Adipose tissue (tissue), 3 donors: ENCODE measurements around the gene KRTAP5-8. TPM values are rescaled to one million over a fixed set of nuclear protein-coding genes. Genes with fewer than 3 reads are reported as not detected.
"Not testable (repeated sequence)": the region's sequence is repeated elsewhere in the genome, so short reads cannot be mapped to it uniquely, and the experiment has no call there.

Experiments used
- H3K27ac ChIP-seq: one replicate; pipeline ENCODE4 v1.5.1; 2013; ENCODE audit warnings: low read depth, low read length
- WGBS, 3 donors: extraction: QIAGEN DNeasy Blood & Tissue Kit; methylation state at CpG; one replicate each; pipeline ENCODE4 v1.1.7; 2013; 5-methylcytosine and 5-hydroxymethylcytosine counted together
- polyA plus RNA-seq, 3 donors: library from polyadenylated mRNA; stranded (reverse); fragments of 200-250 nt; gene quantifications; one replicate each; pipeline ENCODE4 v1.2.3, GENCODE V29; 2013
- donor health status: healthy with polysubstance abuse.
- donor health status: Bipolar disorder and iron deficiency.
- donor health status: healthy.

The KRTAP5-8 gene
- polyA plus RNA-seq, 3 donors, result not detected

DNA sequence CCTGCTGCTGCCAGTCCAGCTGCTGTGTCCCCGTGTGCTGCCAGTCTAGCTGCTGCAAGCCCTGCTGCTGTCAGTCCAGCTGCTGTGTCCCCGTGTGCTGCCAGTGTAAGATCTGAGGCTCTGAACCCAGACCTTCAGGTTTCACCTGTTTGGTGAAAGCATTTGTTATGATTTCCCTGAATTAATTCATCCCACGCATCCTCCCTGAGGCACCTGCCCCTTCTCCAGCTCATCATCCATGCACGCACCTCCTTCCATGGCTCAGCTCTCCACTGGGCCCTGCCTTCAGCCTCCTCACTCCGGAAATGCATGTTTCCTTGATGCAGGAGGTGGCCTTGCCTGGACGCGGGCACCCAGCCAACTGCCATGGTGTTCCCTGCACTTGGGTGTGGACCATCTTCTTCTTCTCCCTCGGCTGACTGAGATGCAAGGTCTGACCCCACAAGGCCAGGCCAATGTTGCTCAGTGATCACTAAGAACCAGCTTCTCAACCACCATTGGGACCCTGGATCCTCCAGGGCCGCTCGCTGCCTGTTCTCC is 28.3 kb downstream of the KRTAP5-8 start:
- WGBS, 3 donors, result 67 to 81% (median 68%) methylated on average over 10 of the region's 10 CpGs
- no peak overlapping the region for H3K27ac ChIP-seq

DNA sequence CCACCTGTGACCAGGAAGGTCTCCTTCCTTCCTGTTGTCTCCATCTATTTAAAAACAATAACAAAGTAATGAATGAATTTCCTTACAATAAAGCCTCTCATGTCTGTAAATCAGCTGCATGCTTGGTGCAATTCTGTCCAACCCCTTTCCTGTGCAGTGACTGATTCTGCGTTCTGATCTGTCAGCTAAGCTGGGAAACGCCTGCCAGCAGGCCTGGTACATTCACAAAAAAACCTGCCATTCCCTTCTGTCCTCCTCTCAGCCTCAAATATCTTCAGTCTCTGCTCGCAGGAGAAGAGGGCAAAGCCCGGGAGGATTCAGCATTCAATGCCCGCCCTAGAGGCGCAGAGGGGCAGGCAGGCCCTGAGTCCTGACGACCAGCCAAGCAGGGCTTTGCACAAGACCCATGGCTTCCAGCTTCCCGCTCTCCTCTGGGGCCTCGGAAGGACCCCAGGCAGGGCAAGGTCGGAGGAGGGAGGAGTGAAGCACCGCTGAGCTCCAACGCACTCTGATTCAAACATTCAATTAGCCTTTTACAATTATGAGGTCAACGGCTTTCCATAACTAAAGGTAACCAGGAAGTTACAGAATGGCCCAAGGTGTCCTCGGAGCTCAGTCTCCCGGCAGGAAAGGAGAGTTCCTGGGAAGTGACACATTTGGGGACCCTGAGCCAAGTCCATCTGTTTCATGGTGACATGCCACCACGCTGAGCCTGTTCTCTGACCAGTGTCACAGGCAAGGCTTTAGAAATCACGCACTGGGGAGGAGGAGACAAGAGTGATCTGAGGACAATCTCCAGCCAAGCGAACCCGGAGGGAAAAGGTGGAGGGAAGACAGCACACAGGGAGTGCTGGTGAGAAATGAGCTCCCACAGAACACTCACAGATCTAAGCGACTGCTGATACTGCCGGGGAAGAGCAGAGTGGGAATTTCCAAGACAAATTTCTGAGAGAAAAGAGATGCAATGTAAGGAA is 29.1 kb downstream of the KRTAP5-8 start:
- not testable (repeated sequence) for H3K27ac ChIP-seq
- WGBS, 3 donors, result 45 to 75% (median 58%) methylated on average over 18 to 19 of the region's 21 CpGs

DNA sequence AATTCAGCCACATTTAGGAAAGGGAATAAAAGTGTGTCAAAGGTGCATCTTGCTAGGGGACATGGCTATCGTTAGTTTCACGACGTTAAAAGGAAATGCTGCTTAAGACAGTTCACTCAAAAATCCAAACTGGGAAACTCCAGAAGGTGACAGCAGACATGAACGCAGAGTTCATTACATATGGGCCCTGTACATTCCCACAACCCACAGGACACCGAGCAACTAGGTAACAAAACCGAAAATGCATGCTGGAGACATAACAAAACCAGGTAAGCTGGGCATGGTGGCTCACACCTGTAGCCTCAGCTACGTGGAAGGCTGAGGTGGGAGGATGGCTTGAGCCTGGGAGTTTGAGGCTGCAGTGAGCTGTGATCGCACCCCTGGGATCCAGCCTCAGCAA is 29.8 kb downstream of the KRTAP5-8 start:
- WGBS, 3 donors, result 69 to 82% (median 73%) methylated on average over 8 of the region's 8 CpGs
- H3K27ac ChIP-seq, result not testable (repeated sequence)

DNA sequence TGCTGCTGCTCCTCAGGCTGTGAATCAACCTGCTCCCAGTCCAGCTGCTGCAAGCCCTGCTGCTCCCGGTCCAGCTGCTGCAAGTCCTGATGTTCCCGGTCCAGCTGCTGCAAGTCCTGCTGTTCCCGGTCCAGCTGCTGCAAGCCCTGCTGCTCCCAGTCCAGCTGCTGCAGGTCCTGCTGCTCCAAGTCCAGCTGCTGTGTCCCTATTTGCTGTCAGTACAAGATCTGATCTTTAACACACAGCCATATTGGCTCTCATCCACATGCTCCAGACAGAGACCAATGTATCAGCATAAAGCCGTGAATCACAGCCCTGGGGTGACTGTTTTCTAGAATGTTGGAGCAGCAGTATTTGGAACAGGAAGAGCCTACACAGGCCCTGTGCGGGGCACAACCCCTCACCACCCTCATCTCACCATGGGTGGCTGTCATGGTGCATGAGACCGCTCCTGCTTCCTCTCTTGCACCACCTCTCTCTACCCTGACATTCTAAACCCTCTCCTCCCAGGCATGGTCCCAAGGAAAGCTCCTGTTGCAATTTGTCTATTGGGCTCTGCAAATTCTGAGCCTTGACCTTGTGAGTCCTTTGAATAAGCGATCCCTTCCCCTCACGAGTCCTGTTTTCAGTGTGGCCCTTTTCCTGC is 31.0 kb downstream of the KRTAP5-8 start:
- no peak overlapping the region for H3K27ac ChIP-seq
- WGBS, 3 donors, result 47 to 65% (median 60%) methylated on average over 8 of the region's 8 CpGs

DNA sequence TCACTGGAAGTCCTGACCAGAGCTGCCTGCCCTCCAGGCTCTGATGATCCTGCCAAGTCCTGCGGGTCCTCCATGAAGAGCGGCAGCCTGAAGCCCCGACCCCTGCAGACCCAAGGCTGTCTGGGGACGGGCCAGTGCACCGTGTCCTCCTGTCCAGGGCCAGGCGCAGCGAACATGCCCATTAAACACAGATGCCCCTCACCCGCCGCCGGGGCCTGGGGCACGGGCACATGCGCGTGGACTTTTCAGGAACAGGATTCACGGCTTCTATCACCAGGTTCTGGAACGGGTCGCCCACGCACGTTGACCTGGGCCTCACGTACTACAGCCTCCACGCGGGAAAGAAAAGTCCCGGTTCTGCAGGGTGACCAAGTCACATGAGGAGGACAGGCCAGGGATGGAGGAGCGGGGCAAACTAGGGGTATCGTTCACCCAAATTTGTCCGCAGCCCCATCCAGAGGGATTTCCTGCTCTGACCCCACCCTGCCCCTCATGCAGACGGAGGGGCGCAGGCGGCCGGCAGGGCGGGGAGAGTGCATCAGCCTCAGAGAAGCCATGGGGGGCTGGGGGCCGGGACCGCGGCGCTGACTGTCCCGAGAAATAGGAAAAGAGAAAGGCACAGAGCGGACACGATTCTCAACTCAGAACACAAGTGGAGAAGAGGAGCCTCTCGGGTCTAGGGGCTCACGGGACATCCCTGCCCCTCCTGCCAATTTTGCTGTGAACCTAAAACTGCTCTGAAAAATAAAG is 33.5 kb downstream of the KRTAP5-8 start:
- not testable (repeated sequence) for H3K27ac ChIP-seq
- WGBS, 3 donors, result 82 to 87% (median 86%) methylated on average over 34 to 36 of the region's 39 CpGs

DNA sequence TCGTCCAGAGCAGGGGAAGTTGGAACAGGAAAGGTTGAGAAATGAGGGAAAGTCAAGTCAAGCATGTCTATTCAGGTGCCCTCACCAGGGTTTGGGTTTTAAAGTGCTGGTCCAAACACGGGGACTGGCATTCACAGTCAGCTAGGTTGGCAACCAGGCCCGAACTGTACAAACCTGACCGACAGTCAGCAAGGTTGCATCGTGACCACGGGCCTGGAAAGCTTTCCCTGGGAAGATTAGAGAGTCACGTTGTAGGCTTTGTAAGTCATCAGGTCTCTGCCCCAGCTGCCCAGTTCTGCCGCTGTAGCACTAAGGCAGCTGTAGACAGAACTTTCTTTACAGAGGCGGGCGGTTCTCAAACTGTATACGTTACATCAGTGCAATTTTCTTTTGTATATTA is 35.0 kb downstream of the KRTAP5-8 start:
- WGBS, 3 donors, result 85 to 87% (median 85%) methylated on average over 11 of the region's 11 CpGs
- no peak overlapping the region for H3K27ac ChIP-seq

DNA sequence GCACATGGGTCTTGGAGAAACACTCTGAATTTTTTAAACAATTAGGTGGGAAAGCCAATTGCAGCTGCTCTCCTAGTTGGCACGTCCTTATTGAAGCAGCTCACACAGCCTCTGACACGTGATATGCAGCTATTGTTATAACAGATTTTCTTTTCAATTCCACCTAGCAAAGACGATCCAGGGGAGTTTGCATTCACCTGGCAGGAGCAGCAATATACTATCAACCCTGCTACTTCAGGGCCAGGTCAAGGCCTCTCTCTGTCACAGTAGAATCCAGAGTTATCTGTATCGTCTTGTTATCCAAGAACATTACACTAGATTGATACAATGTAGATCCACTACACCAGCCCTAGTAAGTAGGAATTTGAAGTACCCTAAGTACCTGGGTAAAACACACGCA is 36.6 kb downstream of the KRTAP5-8 start:
- WGBS, 3 donors, result 70 to 86% (median 83%) methylated on average over 5 of the region's 5 CpGs

DNA sequence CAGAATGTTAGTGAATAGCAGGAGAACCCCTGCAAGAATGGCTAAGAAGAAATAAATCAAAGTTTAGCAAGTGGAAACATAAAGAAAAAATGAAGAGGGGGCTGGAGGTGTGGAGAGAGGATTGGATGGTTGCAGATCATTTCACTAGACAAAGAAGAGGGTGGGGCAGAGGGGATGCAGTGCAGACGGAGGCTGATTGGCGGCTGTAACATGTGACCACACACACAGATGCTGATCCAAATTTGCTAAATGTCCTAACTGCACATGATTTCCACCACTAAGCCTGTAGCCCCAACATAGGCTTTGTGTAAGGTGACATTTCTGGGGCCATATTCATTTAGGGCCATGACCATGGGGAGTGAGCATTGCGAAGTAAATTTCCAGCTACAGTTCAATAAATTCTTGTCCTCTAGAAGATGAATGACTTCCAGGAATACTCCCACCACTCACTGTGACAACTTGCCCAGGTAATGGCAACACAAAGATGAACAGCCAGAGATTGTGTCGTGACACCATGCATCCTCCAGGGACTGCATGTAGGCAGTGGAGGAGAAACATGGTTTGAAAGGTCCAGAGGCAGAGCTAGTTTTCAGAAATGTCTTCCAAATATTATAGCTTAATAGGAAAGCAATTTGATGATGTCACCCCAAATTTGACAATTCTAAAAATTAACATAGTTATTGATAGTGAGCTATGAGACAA is 38.0 kb downstream of the KRTAP5-8 start:
- 81 to 84% (median 83%) methylated on average over 4 of the region's 4 CpGs for WGBS, 3 donors

More for the DNA sequence above, 36.6 kb downstream of the KRTAP5-8 start:
- no peak overlapping the region for H3K27ac ChIP-seq

DNA sequence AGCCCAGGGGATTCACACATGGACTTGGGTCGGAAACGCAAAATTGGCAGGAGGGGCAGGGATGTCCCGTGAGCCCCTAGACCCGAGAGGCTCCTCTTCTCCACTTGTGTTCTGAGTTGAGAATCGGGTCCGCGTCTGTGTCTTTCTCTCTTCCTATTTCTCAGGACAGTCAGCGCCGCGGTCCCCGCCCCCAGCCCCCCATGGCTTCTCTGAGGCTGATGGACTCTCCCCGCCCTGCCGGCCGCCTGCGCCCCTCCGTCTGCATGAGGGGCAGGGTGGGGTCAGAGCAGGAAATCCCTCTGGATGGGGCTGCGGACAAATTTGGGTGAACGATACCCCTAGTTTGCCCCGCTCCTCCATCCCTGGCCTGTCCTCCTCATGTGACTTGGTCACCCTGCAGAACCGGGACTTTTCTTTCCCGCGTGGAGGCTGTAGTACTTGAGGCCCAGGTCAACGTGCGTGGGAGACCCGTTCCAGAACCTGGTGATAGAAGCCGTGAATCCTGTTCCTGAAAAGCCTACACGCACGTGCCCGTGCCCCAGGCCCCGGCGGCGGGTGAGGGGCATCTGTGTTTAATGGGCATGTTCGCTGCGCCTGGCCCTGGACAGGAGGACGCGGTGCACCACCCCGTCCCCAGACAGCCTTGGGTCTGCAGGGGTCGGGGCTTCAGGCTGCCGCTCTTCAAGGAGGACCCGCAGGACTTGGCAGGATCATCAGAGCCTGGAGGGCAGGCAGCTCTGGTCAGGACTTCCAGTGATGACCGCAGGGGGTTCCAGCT is 39.1 kb downstream of the KRTAP5-8 start:
- WGBS, 3 donors, result 86 to 91% (median 91%) methylated on average over 36 to 38 of the region's 41 CpGs
- H3K27ac ChIP-seq, result not testable (repeated sequence)

More for the DNA sequence above, 38.0 kb downstream of the KRTAP5-8 start:
- H3K27ac ChIP-seq, result no peak overlapping the region

DNA sequence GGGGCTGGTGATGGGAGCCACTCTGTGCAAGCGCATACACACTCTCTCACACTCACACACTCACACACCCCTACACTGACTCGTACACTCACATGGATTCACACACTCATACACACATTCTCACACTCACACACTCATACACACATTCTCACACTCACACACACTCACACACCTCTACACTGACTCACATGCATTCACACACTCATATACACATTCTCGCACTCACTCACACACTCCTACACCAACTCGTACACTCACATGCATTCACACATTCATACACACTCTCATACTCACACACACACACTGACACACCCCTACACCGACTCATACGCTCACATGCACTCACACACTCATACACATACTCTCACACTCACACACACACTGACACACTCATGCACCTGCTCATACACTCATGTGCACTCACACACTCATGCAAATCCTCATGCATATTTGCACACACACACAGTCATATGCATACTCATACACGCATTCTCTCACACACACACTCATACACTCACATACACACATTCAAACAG is 39.7 kb downstream of the KRTAP5-8 start:
- H3K27ac ChIP-seq, result no peak overlapping the region
- 92 to 93% (median 92%) methylated on average over 7 of the region's 7 CpGs for WGBS, 3 donors

DNA sequence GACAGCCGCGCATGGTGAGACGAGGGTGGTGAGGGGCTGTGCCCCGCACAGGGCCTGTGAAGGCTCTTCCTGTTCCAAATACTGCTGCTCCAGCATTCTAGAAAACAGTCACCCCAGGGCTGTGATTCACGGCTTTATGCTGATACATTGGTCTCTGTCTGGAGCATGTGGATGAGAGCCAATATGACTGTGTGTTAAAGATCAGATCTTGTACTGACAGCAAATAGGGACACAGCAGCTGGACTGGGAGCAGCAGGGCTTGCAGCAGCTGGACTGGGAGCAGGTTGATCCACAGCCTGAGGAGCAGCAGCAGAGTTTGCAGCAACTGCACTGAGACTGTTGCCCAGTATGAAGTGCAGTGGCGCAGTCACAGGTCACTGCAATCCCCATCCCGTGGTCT is 41.7 kb downstream of the KRTAP5-8 start:
- 66 to 71% (median 70%) methylated on average over 7 of the region's 7 CpGs for WGBS, 3 donors
- H3K27ac ChIP-seq, result not testable (repeated sequence)

DNA sequence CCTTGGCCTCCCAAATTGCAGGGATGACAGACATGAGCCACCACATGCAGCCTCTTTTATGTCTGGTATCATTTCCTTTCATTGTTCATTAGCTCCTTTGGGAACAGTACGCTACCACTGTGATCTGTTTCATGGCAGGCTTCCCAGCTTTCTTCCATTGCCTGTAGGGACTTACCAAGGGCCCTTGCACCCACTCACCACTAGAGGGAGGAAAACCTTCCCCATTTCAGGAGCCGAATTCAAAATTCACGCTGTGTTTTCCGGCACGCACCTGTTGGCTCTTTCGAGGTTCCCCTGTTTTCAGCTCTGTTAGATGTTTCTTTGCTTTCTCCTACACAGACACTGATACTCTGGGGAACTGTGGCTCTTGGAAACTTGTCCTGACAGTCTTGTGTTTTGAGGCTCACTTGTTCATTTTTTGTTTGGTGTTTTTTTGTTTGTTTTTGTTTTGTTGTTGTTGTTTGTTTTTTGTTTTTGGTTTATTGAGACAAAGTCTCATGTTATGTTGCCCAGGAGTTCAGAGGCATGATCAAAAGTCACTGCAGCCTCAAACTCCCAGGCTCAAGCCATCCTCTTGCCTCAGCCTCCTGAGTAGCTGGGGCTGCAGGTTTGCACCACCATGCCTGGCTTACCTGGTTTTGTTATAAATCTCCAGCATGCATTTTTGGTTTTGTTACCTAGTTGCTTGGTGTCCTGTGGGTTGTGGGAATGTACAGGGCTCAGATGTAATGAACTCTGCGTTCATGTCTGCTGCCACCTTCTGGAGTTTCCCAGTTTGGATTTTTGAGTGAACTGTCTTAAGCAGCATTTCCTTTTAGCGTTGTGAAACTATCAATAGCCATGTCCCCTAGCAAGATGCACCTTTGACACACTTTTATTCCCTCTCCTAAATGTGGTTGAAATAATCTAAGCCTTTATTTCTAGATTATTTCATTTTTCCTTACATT is 42.5 kb downstream of the KRTAP5-8 start:
- 3 to 7% (median 6%) methylated on average over 8 of the region's 8 CpGs for WGBS, 3 donors
- no peak overlapping the region for H3K27ac ChIP-seq

DNA sequence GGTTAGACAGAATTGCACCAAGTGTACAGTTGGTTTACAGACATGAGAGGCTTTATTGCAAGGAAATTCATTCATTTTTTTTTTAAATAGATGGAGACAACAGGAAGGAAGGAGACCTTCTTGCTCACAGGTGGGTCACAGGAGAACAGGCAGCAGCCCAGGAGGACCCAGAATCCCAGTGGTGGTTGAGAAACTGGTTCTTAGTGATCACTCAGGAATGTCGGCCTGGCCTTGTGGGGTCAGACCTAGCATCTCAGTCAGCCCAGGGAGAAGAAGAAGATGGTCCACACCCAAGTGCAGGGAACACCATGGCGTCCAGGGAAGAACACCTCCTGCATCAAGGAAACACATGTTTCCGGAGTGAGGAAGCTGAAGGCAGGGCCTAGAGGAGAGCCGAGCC is 44.0 kb downstream of the KRTAP5-8 start:
- WGBS, 3 donors, result 56 to 82% (median 71%) methylated on average over 4 of the region's 4 CpGs
- H3K27ac ChIP-seq, result no peak overlapping the region

DNA sequence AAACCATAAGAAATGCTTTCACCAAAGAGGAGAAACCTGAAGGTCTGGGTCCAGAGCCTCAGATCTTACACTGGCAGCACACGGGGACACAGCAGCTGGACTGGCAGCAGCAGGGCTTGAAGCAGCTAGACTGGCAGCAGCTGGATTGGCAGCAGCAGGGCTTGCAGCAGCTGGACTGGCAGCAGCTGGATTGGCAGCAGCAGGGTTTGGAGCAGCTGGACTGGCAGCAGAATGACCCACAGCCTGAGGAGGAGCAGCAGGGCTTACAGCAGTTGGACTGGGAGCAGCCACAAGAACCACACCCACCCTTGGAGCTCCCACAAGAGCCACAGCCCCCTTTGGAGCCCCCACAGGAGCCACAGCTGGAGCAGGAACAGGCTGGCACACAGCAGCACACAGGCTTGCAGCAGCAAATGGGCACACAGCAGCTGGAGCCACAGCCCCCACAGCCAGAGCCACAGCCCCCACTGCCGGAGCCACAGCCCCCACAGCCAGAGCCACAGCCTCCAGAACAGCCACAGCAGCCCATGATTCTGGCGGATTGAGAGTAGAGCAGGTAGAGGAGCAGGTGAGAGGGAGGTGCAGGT is 44.6 kb downstream of the KRTAP5-8 start, which contains the start of gene KRTAP5-11:
Gene KRTAP5-11, minus strand, starts transcription at position 567 of the 587 bp plus-strand sequence. Its CDS starts 38 bp downstream, at position 529.
- WGBS, 3 donors, result 56 to 82% (median 58%) methylated on average over 3 of the region's 3 CpGs
- H3K27ac ChIP-seq, result no peak within 1 kb of the TSS

DNA sequence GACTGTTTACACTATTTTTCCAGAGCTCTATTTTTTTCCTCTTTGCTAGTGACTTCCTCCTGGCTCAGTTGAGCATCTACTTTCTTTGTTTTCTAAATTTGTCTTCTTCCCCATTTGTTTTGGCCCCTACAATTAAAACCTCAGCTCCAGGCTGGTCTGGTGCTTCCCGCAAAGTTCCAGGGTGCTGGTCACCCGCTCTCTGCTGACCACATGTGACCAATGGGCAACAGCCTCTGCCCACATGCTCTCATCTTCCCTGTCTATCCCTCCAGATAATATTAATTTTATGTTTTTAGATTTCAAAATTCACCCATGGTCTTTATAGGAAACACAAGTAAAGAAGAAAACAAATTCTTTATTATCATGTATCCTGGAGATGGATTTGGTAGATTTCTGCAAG is 45.1 kb downstream of the KRTAP5-8 start:
- 69 to 87% (median 73%) methylated on average over 2 of the region's 2 CpGs for WGBS, 3 donors
- H3K27ac ChIP-seq, result not testable (repeated sequence)

DNA sequence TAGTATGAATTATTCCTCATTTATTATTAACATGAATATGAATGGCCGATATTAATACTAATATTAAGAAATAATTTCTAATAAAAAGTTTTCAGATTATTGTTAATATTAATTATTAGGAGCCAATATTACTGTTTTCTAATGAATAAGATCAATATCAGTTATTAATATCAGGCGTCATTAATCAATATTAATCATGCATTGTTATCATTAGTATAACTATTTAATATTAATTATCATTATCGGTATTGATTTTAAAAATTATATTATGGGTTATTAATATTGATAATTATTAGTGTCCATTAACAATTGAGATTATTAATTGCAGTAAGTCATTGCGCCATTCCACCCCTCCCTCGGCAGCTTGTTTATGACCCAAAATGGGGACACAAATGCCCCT is 47.8 kb downstream of the KRTAP5-8 start:
- 77 to 90% (median 87%) methylated on average over 5 of the region's 5 CpGs for WGBS, 3 donors
- not testable (repeated sequence) for H3K27ac ChIP-seq
